Suprapubic skin (tissue), 4 donors: Measurements from ENCODE around the gene PTPRJ.

ENCODE experiments used
- EP300 ChIP-seq: sonication (generic); formaldehyde crosslinking; IDR thresholded peaks from one replicate; pipeline ENCODE4 v1.6.1; 2017; ENCODE audit warnings: antibody characterized with exemption
- POLR2A ChIP-seq, 2 donors: fragments of 450-650 bp; IDR thresholded peaks; one replicate each; pipeline ENCODE4 v1.6.1; 2017; ENCODE audit warnings: antibody characterized with exemption in 2 of 2, mild to moderate bottlenecking in 2 of 2, moderate library complexity in 2 of 2
- POLR2AphosphoS5 ChIP-seq, 3 donors: sonication (generic); formaldehyde crosslinking; IDR thresholded peaks; one replicate each; pipeline ENCODE4 v1.6.1; 2017; ENCODE audit warnings: antibody characterized with exemption in 3 of 3
- TF ChIP-seq, protein P1 (sequence below), 2 donors: fragments of 200-600 bp in 1 of 2; fragments of 450-650 bp in 1 of 2; sonication (generic) in 1 of 2; IDR thresholded peaks; one replicate each; pipeline ENCODE4 v1.5.1; 2016 to 2019; ENCODE audit warnings: antibody characterized with exemption in 2 of 2, mild to moderate bottlenecking in 1 of 2, moderate library complexity in 1 of 2

DNA sequence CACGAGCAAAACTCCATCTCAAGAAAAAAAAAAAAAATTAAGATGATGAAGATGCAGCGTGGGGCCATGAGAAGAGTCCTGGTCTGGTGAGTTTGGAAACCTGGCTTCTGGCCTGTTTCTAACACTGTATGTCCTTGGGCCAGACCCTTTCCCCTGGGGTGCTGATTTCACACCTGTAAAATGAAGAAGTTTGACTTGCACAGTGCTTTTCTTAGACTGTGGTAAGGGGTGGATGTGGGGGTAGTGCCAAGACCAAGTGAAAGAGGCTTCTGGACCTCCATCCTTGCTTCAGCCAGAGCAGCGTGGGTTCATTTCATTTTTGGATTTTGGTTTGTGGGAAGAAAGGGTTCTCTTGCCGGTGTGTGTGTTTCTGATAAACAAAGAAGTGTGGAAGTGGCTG lies 42.1 kb downstream of the PTPRJ start:
- TF ChIP-seq, protein P1, sequence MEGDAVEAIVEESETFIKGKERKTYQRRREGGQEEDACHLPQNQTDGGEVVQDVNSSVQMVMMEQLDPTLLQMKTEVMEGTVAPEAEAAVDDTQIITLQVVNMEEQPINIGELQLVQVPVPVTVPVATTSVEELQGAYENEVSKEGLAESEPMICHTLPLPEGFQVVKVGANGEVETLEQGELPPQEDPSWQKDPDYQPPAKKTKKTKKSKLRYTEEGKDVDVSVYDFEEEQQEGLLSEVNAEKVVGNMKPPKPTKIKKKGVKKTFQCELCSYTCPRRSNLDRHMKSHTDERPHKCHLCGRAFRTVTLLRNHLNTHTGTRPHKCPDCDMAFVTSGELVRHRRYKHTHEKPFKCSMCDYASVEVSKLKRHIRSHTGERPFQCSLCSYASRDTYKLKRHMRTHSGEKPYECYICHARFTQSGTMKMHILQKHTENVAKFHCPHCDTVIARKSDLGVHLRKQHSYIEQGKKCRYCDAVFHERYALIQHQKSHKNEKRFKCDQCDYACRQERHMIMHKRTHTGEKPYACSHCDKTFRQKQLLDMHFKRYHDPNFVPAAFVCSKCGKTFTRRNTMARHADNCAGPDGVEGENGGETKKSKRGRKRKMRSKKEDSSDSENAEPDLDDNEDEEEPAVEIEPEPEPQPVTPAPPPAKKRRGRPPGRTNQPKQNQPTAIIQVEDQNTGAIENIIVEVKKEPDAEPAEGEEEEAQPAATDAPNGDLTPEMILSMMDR (IDR thresholded peaks at IDR 0.05), result no peak
- TF ChIP-seq POLR2A (IDR thresholded peaks at IDR 0.05), result no peak
- no peak for TF ChIP-seq EP300
- TF ChIP-seq POLR2AphosphoS5 (IDR thresholded peaks at IDR 0.05), result no peak
